GM18868 (cell line): ENCODE measurements around the gene ADARB2.

Source experiments
- ATAC-seq: cut with Tn5 transposase; IDR thresholded peaks from one replicate; pipeline ENCODE4 v1.9.1; 2021; ENCODE audit warnings: mild to moderate bottlenecking, moderate library complexity; ENCODE audit not compliant: unreplicated experiment

Gene ADARB2

DNA sequence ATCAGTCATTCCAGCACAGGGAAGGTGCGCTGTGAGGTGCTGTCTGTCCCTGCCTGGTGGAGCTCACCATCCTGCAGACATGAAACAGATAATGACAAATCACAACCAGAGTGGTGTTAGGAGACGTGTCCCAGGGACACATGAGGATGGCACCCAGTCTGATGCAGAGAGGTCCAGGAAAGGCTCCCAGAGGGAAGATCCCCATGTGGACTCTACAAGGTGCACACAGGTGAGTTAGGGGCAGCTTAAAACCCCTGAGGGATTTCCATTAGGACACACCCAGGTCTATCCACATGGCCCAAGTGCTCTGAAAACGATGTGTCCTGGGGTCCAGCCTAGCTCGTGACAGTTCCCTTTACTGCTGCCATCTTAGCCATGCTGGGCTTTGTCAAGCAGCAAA, 91.4 kb downstream of the ADARB2 start:
- no peak for ATAC-seq

DNA sequence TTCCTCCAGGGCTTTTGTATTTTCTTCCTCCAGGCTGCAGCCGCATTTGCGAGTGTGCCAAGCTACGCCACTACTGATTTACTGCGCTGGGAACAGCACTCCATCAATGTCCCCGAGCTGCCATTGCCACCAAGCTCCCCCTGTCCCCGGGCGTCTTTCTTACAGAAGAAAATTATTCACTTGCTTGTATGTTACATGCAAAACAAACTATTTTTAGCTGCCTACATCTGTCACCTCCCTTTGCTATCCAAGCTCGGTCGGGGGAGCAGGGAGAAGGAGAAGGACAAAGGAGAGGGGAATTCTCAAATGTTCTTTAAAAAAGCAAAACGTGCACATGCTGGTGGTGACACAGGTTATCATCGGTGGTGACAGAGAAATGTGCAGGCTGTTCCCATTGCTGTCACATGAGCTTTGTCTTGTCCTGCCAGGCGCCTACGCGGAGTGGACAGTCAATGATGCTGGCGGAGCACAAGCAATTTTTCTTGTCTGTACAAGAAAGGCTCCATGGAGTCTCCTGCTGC, 93.1 kb downstream of the ADARB2 start:
- ATAC-seq: no peak

GRCh38 chr10:1643908-1644179, 93.5 kb downstream of the ADARB2 start:
- ATAC-seq: no peak

- ATAC-seq: peak; percentile 89
These were observed 94.0 kb downstream of the ADARB2 start for GRCh38 chr10:1643161-1643907.

DNA sequence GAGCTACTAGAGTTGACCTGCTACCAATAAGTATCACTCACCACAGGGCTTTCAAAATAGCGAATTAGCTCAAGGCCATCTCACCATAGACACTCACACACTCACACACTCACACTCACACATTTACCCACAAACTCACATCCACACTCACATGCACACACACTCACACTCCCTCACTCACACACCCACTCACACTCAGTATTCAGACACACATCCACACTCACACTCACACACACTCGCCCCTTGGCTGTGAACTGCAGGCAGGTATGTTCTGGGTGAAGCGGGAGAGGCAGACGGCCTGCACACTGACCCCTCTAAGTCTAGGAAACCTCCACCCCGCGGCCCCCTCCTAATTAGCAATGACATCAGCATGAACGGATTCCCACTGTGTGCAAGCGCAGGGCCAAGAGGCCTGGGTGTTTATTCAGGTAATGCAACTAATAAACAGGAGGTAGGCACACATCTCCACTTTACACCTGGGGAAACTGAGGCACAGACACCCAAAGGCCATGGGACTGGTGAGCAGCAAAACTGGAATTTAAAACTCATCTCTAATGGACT, 94.6 kb downstream of the ADARB2 start:
- ATAC-seq: peak; percentile 6

DNA sequence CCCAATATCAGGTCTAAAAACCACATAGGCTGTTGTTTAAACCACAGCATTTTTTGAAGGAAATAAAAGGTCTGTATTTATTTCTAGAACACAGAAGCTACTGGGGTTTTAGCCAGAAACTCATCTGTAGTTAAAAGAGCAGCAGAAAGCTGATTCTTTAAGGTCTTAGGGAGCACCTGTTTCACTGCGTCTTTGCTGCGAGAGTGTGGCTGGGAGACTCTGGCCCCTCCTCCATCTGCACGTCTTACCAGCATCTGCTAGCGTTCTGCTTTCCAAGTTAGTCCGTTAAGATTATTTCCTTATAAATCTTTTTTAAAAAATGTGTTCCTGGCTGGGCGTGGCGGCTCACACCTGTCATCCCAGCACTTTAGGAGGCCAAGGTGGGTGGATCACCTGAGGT, 95.9 kb downstream of the ADARB2 start:
- no peak for ATAC-seq

DNA sequence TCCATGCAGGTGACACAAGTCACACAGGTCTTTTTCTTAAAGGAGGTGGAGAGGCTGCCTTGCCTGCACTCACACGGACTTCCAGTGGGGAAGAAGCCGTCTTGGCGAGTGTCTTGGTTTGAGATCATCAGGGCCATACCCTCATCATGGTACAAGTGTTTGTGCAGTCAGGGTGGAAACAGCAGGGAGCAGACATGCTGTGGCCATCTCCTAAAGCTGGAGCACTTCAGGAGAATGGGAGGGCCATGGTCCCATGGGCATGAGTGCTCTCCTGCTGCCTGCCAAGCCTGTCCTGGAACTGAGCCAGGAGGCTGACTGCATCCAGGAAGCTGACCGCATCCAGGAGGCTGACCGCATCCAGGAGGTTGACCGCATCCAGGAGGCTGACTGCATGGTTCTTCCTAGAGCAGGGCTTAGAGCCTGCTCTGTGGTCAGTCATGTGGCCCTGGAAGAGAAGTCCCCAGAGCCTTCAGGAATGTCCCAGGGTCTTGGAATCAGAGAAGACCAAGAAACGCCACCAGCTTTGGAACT, 98.4 kb downstream of the ADARB2 start:
- ATAC-seq: no peak

GRCh38 chr10:1635340-1635739, 102.0 kb downstream of the ADARB2 start:
- no peak for ATAC-seq

DNA sequence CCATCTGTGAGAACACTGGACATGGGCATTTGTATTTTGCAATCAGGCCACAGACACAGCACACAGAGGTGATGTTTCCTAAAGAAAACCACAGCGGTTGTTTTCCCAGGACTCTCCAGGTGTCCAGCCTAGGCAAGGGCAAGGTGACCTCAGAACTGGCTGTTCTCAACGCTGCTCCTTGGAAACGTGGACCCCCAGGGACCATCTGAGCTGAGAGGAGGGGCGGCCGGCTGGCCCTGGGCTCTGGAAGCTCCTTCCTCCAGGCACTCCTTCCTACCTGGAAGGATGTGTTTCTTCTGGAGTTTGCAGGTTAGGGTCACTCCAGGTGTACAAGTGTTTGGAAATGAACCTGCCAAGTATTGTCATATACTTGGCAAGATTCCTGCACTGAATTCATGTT, 103.1 kb downstream of the ADARB2 start:
- no peak for ATAC-seq

GRCh38 chr10:1633783-1634182, 103.5 kb downstream of the ADARB2 start:
- ATAC-seq: no peak

DNA sequence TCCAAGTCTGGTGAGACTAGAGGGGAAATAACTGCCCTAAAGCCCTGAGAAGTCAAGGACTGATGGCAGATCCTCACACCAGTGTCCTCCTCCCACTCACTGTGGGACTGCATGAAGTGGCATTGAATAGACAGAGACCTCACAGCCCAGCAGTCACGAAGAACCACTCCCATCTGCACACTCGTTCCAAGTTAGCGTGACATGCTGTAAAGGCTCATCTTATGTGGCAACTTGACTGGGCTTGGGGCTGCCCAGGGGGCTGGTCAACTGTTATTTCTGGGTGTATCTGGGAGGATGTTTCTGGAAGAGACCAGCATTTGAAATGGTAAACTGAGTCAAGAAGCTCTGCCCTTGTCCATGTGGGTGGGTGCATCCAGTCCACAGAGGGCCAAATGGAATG, 104.7 kb downstream of the ADARB2 start:
- ATAC-seq: no peak

DNA sequence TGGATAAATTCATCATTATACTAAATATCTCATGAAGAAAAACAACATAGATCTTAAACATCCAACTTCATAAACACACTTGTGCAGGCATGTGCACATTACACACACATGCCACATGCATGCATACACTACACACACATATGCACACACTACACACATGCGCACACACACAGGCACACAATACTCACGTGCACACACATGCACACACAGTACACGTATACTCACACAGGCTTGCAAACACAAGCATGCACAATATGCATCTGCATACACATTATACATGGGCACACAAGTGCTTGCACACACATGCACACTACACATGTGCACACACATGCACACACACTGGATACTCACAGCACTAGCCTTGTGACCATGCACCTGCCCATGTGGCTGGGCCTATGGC, 105.2 kb downstream of the ADARB2 start:
- ATAC-seq: no peak

GRCh38 chr10:1631282-1631681, 106.0 kb downstream of the ADARB2 start:
- ATAC-seq: no peak

- no peak for ATAC-seq
These were observed 107.0 kb downstream of the ADARB2 start for GRCh38 chr10:1630304-1630703.

DNA sequence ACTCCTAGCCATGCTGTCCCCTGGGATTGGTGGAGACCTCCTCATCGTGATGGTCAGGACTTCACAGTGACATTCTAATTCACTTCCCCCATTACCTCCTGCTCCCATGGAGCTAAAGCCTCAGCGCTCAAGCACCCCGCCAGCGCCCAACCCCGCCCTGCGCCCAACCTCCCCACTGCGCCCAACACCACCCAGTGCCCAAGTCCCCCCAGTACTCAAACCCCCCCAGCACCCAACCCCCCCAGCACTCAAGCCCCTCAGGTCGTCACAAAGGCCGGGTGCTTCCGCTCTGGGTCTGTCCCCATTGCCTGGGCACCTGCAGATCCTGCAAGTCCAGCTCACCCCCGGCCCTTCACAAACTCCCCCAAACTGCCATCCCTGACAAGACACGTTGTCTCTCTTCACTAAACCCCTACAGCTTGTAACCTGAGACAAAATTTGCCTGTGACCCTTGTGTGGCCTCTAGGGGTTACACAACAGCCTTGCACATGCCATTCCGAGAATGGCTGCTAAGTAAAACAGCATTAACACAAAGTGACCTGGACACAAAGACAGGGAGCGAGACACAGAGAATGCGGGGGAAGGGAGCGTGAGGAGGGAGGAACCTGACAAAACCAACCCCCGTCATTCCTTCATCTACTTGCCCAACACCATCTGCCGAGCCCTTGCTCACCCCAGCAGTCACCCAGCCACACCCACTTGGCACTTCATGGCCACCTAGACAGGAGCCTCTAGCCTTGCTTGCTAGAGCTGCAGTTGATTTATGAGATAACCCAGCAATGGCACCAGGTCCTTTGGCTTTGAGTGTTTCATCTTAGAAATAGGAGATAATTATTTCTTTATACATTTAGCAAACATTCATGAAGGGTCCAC, 107.8 kb downstream of the ADARB2 start:
- no peak for ATAC-seq

- ATAC-seq: no peak
These were observed 108.6 kb downstream of the ADARB2 start for GRCh38 chr10:1628757-1629156.

DNA sequence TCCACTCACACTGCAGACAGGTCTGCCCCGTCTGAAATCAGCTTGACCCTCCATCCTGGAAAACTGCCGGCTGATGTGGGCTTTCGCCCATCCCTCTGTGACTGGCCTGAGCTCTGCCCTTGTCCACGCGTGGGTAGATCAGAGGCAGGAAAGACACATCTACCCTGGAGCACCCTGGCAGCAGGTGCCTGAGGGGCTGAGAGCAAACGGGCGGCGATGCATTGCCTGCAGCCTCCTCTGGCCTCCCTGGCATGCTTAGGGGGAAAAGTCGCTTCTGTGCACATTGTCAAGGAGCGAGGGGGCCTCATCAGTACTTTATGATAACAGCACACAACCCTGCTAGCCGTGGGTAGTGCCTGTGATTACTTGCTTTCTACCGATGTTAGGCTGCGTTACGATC, 109.4 kb downstream of the ADARB2 start:
- ATAC-seq: no peak

- no peak for ATAC-seq
These were observed 110.5 kb downstream of the ADARB2 start for GRCh38 chr10:1626835-1627234.

DNA sequence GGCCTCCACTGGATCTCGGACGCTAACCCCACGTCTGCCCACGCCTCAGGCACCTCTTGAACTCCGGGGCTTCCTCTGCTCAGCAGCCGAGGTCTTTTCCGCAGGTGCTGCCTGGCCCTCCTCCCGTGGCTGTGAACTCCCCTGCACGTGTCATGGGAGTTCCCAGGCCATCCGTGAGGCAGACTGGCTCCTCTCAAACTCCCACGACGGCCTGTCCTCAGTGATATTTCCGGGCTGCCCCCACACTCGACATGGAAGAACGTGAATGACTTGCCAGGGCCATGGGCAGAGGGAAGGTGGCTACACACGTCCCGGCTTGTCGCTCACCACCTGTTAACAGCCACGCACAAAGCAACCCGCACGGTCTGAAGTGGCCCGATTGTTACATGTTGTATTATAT, 110.9 kb downstream of the ADARB2 start:
- ATAC-seq: no peak

DNA sequence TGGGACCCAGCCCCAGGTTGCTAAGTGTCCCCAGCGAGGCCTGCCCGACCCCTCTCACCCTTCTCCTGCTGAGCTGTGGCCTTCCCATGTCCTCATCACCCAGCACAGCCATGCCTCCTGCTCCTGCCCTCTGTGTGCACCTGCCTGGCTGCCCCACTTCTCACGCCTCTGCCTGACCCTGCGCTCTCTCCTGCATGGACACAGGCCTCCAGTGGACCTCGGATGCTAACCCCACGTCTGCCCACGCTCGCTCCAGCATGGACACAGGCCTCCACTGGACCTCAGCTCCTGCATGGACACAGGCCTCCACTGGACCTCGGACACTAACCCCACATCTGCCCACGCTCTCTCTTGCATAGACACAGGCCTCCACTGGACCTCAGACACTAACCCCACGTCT, 111.6 kb downstream of the ADARB2 start:
- ATAC-seq: no peak

DNA sequence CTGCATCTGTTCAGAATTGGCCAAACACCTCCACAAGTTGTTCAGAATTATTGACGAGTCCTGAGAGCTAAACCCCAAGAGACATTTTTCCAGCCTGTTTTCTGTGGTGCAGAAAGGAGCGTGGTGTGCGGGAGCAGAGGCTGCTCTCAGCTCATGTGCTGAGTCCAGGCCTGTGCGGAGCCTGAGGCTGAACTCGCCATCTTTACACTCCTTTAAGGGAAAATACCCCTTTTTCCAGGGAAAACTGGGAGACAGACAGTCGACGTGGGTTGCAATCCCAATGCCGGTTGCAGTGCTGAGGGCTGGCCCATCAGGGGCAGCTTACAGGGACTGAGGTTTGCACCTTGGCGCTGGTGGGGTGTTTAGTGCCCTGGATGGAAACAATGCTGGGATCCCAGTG, 112.2 kb downstream of the ADARB2 start:
- ATAC-seq: no peak

DNA sequence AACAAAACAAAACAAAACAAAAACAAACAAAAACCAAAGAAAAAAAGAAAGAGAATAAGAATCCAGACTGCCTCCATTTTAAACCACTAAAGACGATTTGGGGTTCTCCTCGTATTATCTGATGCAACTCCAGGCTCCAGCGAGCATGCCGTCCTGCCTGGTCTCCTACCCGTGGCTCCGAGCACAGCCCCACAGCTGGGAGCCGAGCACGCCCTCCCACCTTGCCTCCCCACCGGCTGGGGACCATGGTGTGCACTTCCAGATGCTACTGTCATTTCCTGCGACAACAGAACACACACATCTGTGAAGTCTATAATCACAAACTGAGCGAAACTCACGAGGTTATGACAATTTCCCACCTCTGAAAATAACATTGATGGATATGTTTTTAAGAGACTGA, 113.1 kb downstream of the ADARB2 start:
- ATAC-seq: no peak
